Activated CD4-positive, alpha-beta T cell treated with anti-CD3 and anti-CD28 coated beads, Interleukin-2, amount 50 U/mL, for 1 hour (primary cell): ENCODE results near the gene APPBP2.
"Not testable (repeated sequence)": the region's sequence is repeated elsewhere in the genome, so short reads cannot be mapped to it uniquely, and the experiment has no call there.

Source experiments
- DNase-seq: peaks from one replicate; pipeline ENCODE4 v3.0.0-alpha.2; 2020

APPBP2 gene, protein sequence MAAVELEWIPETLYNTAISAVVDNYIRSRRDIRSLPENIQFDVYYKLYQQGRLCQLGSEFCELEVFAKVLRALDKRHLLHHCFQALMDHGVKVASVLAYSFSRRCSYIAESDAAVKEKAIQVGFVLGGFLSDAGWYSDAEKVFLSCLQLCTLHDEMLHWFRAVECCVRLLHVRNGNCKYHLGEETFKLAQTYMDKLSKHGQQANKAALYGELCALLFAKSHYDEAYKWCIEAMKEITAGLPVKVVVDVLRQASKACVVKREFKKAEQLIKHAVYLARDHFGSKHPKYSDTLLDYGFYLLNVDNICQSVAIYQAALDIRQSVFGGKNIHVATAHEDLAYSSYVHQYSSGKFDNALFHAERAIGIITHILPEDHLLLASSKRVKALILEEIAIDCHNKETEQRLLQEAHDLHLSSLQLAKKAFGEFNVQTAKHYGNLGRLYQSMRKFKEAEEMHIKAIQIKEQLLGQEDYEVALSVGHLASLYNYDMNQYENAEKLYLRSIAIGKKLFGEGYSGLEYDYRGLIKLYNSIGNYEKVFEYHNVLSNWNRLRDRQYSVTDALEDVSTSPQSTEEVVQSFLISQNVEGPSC

DNA sequence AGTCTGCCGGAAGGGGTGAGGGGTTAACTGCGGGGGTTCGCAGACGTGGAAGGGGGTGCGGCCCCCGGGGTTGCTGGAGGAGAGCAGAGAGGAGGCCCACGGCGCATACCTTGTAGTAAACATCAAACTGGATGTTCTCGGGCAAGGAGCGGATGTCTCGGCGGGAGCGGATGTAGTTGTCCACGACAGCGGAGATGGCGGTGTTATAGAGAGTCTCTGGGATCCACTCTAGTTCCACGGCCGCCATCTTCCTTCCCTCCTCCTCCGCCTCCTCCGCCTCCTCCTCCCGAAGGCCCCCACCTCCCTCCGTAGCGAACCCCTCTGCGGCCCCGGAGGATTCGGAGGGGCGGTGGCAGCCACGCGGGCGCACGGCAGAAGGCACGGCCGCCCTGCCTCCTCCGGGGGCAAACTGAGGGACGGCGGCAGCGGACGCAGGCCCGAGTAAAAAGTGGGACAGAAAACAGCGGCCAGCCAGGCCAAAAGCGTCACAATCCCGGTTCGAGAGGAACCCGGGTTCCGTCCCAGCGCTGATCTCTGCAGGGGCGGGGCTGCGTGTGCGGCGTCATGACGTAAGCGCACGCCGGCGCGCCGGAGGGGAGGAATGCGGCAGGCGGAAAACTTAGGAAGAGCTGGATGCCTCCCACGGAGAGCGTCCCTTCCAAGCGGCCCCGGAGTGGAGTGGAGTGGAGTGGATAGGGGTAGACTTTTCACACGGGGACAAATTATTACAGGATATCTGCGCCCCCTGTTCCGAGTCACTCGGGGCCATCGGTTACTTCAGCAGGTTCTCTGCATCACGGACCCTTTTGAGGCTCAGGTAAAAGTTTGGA is at the start of gene APPBP2:
Gene APPBP2, minus strand, starts transcription at position 558 of the 830 bp plus-strand sequence. Its CDS starts 311 bp downstream, at position 247.
- DNase-seq = peak; percentile 63

DNA sequence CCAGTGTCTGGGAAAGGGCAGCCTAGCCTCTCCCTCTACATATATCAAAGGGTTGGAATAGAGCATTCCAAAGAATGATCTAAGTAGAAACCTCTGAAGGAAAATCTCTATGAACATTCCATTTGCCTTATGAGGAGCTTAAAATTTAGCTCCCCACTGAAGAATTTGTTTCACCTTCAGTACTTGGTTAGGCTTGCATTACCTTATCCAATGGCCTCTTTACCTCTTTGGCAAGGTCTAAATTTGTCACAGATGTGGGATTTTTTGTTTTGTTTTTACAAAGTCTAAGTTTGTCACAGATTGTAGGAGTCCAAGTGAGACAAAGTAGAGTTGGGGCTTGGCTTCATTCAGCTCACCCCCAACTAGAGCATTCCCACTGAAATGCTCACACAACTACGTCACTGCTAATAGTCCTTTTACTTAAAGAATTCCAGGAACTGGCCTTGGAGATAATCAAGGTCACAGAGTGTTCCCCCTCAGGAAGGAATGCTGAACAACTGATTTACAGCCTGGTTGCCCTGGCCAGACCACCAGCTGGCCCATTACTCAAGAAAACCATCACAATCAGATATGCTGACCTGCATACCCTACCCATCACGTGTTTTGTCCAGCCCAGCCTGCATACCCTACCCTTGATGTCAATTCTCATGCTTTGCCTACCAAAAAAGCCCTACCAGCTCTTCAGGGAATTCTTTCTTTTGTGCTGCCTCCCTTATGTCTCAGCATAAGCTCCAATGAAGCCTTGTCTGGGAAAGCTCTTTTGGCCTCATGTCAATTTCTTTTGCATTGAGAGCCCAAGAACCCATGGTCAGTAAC is 47.4 kb upstream of the APPBP2 start:
- DNase-seq = no peak

DNA sequence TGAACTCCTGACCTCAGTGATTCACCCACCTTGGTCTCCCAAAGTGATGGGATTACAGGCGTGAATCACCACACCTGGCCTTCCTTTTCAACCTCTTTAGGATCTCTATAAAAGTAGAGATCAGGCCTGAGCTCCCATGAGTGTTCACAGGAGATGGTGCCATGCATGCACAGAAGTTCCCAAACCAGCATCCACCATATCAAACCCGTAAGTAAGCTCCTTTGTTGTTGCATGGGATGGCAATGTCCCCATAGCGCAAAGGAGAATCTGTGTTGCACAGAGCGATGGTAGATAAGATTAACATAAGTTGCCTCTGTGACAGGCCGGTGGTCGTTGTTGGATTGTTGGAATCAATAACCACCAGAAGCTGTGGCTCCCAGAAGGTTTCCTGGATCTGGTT is 39.2 kb upstream of the APPBP2 start:
- no peak for DNase-seq

DNA sequence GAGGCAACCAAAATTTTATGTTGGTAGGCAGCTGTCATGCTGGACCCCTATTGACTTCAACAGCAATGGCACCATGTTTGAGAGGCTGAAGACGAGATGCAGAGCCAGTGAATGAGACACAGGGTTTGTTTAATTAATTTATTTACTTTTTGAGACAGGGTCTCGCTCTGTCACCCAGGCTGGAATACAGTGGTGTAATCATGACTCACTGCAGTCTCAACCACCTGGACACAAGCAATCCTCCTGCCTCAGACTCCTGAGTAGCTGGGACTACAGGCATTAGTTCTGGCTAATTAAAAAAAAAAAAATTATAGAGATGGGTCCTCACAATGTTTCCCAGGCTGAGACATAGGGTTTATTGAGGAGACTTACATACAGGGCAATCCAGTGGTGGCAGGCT is 37.7 kb upstream of the APPBP2 start:
- DNase-seq = no peak

DNA sequence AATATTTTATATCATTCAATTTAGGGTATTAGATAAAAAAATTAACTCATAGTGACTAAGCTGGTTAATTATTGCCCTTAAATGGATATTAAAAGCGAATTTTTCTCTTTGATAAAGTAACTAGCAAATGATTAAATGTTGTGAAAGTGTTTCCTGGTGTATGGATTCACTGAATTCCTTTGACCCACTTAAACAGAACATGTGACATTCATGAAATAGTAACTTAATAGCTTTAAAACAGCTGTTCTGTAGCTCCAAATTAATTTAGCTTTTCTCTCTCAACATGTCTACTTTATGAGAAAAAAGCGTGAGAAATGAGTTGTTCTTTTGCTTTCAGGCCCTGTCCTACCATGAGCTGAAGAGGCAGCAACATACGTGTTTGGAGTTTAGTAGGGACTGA is 36.4 kb upstream of the APPBP2 start:
- DNase-seq = no peak

DNA sequence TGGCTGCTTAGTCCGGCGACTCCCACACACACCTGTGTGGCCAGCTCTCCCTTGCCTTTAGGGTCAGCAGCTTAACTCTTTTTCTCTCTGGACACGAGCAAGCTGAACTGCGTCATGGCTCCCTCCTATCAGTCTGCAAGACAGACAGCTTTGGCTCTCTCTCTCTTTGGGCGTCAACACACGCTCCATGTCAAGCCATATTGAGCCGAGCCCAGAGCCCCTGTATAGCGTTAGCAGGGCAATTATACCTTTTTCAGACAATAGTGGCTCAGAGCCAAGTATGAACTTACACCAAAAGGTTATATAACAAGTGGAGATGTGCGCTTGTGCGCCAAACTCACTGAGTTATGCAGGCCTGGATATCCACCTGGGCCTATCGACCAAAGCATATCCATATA is 34.8 kb upstream of the APPBP2 start:
- DNase-seq = no peak

DNA sequence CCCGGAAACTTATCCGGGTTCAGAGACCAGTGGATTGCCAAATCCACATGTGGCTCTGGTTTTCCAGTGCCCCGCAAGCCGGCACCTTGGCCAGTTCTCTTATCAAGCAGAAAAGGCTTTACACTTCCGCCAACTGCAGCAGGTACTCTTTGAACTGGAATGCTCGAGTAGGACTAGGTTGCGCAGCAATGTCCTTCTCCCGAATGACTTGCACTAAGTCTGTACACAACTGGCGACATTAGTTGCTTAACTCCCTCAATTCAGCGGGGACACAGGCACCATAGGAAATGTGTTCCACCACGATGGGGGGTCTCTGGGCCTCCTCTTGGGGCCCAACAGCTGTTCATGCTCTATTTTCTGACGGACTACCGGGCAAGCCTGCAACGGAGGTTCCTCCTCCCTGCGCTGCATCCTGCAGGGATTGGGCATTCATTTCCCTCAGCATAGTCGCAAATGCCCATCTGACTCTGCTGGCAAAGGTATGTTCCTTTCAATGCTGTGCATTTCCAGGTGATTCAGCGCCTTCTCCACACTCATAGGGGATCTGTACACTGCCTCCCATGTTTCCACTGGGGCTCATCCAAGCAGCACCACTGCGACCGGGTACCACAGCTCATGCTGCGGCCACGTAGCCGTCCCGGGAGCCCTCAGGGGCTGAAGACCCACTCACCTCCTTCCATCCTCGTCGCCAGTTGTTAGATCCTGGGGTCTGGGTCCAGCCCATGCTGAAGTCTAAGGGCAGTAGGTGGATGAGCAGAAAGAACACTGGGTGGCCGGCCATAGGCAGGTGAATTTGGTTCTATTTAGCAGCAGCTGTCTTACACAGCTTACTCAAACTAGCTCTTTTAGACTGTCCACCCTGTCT is 34.2 kb upstream of the APPBP2 start:
- DNase-seq = no peak

DNA sequence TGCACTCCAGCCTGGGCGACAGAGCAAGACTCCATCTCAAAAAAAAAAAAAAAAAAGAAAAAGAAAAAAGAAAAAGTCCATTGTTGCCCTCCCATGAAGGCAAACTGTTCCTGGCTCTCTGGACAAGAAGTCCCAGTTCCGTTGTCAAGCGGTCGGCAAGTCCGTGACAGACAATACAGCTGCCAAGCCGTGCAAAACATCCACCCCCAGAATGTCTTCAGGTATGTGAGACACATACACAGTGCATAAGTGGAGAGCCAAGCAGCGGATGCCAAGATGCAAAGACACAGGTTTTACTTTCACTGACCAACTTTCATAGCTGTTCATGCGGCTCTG is 33.6 kb upstream of the APPBP2 start:
- no peak for DNase-seq

DNA sequence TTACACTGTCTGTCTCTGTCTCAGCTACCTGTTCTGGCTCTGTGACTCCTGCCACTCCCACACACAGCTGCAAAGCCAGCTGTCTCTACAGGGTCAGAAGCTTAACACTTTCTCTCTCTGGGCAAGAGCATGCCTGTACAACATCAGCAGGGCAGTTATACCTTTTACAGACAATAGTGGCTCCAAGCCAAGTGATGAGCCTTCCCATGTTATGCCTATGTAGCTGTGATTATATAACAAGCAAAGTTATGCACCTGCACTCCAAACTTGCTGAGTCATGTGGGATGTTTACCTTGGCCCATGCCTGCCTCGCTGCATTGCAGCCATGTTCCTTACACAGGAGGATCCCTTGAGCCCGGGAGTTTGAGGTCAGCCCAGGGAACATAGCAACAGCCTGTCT is 31.8 kb upstream of the APPBP2 start:
- no peak for DNase-seq

DNA sequence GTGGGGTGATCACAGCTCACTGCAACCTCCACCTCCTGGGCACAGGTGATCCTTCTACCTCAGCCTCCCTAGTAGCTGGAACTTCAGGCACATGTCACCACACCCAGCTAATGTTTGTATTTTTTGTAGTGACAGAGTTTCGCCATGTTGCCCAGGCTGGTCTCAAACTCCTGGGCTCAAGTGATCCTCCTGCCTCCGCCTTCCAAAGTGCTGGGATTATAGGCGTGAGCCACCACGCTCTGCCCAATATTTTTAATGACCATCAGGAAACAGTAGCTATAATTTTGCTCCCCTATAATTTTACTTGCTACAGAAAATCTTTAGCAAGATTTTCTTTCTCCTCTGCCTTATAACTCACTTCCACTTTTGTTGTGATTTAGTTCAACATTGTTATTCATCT is 29.7 kb upstream of the APPBP2 start:
- DNase-seq = no peak

DNA sequence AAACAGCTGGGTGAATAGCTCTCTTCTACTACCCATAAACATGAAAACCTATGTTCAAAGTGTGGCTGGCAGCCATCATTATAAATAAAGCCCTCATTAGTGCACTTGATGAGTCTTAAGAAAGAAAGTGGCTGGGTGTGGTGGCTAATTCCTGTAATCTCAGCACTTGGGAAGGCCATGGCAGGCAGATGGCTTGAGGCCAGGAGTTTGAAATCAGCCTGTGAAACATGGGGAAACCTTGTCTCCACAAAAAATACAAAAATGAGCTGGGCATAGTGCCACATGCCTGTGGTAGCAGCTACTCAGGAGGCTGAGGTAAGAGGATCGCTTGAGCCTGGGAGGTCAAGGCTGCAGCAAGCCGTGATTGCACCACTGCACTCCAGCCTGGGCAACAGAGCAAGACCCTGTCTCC is 28.3 kb upstream of the APPBP2 start:
- no peak for DNase-seq

DNA sequence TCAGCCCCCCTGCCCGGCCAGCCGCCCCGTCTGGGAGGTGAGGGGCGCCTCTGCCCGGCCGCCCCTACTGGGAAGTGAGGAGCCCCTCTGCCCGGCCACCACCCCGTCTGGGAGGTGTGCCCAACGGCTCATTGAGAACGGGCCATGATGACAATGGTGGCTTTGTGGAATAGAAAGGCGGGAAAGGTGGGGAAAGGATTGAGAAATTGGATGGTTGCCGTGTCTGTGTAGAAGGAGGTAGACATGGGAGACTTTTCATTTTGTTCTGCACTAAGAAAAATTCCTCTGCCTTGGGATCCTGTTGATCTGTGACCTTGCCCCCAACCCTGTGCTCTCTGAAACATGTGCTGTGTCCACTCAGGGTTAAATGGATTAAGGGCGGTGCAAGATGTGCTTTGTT is 26.2 kb upstream of the APPBP2 start:
- not testable (repeated sequence) for DNase-seq

DNA sequence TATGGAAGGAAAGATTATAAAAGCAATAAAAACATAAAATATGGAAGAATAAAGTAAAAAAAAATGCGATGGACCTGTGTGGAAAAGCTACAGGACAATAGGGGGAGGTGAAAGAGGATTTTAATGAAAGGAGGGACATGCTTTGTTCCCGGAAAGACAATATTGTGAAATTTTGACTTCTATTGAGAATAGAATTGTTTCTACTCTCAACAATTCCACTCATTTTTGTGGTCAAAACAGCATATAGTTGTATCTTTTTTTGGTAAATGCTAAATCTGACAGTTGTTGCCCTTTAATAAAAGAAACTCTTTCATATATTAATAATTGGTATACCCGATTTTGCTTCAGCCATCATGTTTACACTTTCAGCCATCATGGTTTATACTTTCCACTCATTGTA is 22.9 kb upstream of the APPBP2 start:
- no peak for DNase-seq

DNA sequence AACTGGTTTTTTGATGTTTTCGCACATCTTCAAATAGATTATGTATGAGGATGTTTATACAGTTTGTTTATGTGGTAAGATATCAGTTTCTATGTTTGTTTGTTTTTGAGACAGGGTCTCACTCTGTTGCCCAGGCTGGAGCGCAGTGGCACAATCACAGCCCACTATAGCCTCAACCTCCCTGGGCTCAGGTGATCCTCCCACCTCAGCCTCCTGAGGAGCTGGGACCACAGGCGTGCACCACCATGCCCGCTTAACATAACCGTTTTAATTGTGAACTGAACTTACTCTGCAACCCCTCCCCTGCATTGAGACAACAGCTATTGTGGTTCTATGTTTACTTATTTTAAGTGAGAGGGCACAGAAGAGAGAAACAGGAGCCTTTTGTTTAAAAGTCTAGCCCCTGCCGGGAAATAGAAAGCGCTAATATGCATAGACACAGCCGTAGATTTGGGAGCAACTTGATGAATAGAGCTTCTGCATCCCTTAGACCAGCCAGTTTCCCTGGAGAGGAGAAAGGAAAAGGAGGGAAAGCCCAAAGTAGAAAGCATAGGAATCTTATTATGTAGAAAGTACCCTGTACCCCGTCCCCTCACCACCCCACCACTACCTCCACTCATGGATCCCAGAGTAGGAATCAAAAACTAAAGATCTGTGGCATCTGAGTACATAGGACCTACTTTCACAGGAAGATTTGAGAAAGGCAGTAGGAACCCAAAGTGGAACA is 19.6 kb upstream of the APPBP2 start:
- no peak for DNase-seq

DNA sequence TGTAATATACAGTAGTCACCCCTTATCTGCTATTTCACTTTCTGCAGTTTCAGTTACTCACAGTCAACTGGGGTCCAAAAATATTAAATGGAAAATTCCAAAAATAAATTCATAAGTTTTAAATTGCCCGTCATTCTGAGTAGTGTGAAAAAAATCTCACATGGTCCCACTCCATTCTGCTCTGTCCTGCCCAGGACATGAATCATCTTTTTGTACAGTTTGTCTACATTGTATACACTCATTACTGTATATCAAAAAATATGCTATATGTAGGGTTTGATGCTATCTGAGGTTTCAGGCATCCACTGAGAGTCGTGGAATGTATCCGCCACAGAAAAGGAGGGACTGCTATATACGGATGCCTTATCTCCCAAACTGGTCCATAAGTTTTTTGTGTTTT is 16.0 kb upstream of the APPBP2 start:
- DNase-seq = no peak

DNA sequence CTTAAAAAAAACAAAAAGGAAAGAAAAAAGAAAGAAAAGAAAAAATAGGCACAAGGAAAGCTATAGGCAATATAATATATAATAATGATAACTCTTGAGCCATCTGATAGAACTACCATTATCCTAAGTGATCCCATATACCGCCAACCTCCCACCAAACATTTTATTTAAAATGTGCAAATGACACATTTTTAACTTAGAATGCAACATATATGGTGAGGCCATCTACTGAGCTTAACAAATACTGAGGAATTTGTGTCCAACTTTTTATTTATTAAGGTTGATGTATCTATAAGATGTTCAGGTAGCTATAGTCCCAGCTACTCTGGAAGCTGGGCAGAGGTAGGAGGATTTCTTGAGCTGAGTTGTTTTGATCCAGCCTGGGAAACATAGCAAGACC is 14.4 kb upstream of the APPBP2 start:
- no peak for DNase-seq

DNA sequence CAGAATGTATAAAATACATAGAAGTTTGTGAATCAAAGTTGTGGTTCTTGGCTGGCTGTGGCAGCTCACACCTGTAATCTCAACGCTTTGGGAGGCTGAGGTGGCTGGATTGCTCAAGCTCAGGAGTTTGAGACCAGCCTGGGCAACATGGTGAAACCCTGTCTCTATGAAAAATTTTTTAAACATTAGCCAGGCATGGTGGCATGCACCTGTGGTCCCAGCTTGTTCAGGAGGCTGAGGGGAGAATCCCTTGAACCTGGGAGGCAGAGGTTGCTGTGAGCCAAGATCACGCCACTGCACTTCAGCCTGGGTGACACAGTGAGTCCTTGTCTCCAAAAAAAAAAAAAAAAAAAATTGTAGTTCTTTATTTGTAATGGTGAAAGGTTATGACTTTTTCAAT is 13.8 kb upstream of the APPBP2 start:
- no peak for DNase-seq

DNA sequence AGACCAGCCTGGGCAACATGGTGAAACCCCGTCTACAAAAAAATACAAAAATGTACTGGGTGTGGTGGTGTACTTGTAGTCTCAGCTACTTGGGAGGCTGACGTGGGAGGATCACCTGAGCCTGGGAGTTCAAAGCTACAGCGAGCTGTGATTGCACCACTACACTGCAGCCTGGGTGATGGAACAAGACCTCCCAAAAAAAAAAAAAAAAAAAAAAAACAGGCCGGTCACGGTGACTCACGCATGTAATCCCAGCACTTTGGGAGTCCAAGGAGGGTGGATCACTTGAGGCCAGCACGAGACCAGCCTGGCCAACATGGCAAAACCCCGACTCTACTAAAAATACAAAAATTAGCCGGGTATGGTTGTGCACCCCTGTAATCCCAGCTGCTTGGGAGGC is 12.7 kb upstream of the APPBP2 start:
- DNase-seq = no peak

DNA sequence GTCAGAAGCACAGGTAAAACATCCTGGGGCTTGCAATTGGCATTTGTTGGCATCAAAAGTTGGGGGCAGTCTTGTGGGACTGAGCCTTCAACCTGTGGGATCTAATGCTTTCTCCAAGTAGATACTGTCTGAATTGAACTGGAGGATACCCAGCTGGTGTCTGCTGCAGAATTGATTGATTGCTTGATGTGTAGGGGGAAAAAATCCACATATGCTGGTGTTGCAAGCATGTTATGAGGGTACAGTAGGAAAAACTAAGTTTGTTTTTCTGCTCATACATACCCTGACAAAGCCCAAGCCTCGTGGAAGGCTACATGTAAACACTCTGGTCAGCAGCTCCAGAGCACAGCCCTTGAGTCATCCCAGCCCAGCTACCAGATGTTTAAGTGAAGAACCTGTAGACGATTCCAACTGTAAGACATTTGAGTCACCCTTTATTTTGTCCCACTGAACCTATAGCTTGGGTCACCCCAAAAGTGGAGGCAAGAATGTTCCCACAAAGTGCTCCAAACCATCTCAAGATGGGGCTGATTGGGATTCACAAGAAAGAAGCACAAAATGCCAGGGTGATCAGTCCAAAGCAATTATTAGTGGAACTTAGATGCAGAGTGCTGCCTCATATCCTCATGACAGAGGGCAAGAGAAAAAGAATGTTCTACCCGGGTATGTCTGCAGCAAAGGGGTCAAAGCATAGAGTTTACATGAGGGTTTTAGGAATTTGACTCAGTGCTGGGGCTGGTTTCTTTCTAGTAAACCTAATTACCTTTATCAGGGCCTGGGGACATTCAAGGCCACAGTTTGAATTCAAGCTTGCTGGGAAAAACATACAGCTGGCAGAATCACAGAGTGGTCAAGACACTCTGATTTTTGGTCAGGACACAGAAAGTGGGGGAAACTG is 9.6 kb upstream of the APPBP2 start:
- no peak for DNase-seq

DNA sequence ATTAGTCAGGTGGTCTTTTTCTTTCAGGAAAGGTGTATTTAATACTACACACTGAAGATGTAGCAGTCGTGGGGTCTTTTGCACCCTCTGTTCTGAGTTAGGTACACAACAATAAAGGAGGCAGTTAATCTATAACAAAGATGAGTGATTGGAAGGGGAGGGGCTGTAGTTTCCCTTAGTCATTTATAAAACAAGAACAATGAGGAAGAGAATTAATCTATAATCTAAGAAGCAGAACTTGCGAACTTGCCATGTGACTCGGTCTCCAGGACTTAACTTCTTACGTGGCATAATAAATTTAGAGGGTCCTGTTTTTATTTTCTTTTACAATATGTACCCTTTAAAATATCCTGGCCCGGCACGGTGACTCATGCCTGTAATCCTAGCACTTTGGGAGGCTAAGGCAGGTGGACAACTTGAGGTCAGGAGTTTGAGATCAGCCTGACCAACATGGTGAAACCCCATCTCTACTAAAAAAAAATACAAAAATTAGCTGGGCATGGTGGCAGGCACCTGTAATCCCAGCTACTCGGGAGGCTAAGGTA is 8.6 kb upstream of the APPBP2 start:
- no peak for DNase-seq
